Endodermal cell (in vitro differentiated cells): ENCODE data around the gene LRPAP1. TPM values are rescaled to one million over a fixed set of nuclear protein-coding genes. Genes with fewer than 3 reads are reported as not detected.

Experiments used
- DNase-seq: peaks from one replicate; pipeline ENCODE4 v3.0.0-alpha.2; 2017
- H3K27ac ChIP-seq: 2 replicates; pipeline ENCODE4 v1.5.1; 2013; ENCODE audit warnings: mild to moderate bottlenecking, low read depth, low read length, moderate library complexity
- H3K27me3 ChIP-seq: 2 replicates; pipeline ENCODE4 v1.6.1; 2013; ENCODE audit warnings: mild to moderate bottlenecking, low read length, moderate library complexity; ENCODE audit not compliant: insufficient read depth, control insufficient read depth, poor library complexity, severe bottlenecking
- H3K36me3 ChIP-seq: 2 replicates; pipeline ENCODE4 v1.7.0; 2013; ENCODE audit warnings: mild to moderate bottlenecking, low read length, moderate library complexity; ENCODE audit not compliant: control insufficient read depth, insufficient read depth
- H3K4me1 ChIP-seq: one replicate; pipeline ENCODE4 v1.7.0; 2013; ENCODE audit warnings: low read length; ENCODE audit not compliant: control insufficient read depth, insufficient read depth
- H3K4me3 ChIP-seq: 2 replicates; pipeline ENCODE4 v1.5.1; 2013; ENCODE audit warnings: mild to moderate bottlenecking, low read length, moderate library complexity
- H3K9ac ChIP-seq: 2 replicates; pipeline ENCODE4 v1.6.1; 2013; ENCODE audit warnings: mild to moderate bottlenecking, low read length, moderate library complexity; ENCODE audit not compliant: poor library complexity, severe bottlenecking; ENCODE audit errors: extremely low read depth
- H3K9me3 ChIP-seq: 2 replicates; pipeline ENCODE4 v1.6.1; 2013; ENCODE audit warnings: mild to moderate bottlenecking, low read length, moderate library complexity; ENCODE audit not compliant: control insufficient read depth
- H3K27ac Mint-ChIP-seq: 2 replicates; pipeline ENCODE4 v1.8.0; 2020; ENCODE audit warnings: mixed read lengths
- H3K27me3 Mint-ChIP-seq: 2 replicates; pipeline ENCODE4 v1.8.0; 2021; ENCODE audit warnings: mild to moderate bottlenecking, mixed read lengths; ENCODE audit not compliant: insufficient read depth
- H3K36me3 Mint-ChIP-seq: 2 replicates; pipeline ENCODE4 v1.8.0; 2020; ENCODE audit warnings: low read depth, mixed read lengths
- H3K4me1 Mint-ChIP-seq: 2 replicates; pipeline ENCODE4 v1.8.0; 2020; ENCODE audit warnings: mixed read lengths
- H3K4me3 Mint-ChIP-seq: 2 replicates; pipeline ENCODE4 v1.8.0; 2020; ENCODE audit warnings: mild to moderate bottlenecking, moderate library complexity, mixed read lengths
- H3K9me3 Mint-ChIP-seq: 2 replicates; pipeline ENCODE4 v1.8.0; 2020; ENCODE audit warnings: mild to moderate bottlenecking, mixed read lengths
- CTCF ChIP-seq: fragments of 200-600 bp; sonication (generic); conservative IDR thresholded peaks from 2 replicates; pipeline ENCODE4 v1.5.0; 2021; ENCODE audit warnings: antibody characterized with exemption, mild to moderate bottlenecking
- WGBS, 2 experiments: methylation state at CpG; one replicate each; pipeline versions ENCODE4 v1.1.5 to v1.1.7; 2013; ENCODE audit warnings: missing lambda C conversion rate in 2 of 2, mixed read lengths in 1 of 2; ENCODE audit not compliant: insufficient coverage in 1 of 2, insufficient read length in 1 of 2; 5-methylcytosine and 5-hydroxymethylcytosine counted together
- total RNA-seq, 2 donors: library from RNA; stranded (reverse); fragmentation: NEBNext Ultra II Directional in 1 of 2; extraction: Animal tissue kit (Norgen Biotek cat#: 25700) in 1 of 2; gene quantifications; 2 replicates in 1 of 2; 3 replicates in 1 of 2; pipeline ENCODE4 v1.2.1, GENCODE V29; 2021

LRPAP1 gene
- total RNA-seq, 2 donors from 2014 or later: 111 to 129 TPM

- Histone ChIP-seq H3K36me3 (peaks cover 72% of the 10 kb centered on the region), H3K9ac (no peak overlapping the region), H3K9me3 (no peaks in the 10 kb centered on the region), H3K27me3 (no peaks in the 10 kb centered on the region), H3K4me1 (no peaks in the 10 kb centered on the region), H3K4me3 (no peak overlapping the region), H3K27ac (no peak overlapping the region)
- Mint-ChIP-seq H3K36me3 (peaks cover 76% of the 10 kb centered on the region), H3K27ac (no peak overlapping the region), H3K4me3 (no peak overlapping the region), H3K9me3 (no peaks in the 10 kb centered on the region), H3K27me3 (no peaks in the 10 kb centered on the region), H3K4me1 (no peaks in the 10 kb centered on the region)
- WGBS, 2 experiments: 96 to 98% methylated on average over 3 to 6 of the region's 6 CpGs
- no peak for DNase-seq
- TF ChIP-seq CTCF: no peak
These were observed 21.0 kb downstream of the LRPAP1 start for GRCh38 chr4:3511187-3511586.

DNA sequence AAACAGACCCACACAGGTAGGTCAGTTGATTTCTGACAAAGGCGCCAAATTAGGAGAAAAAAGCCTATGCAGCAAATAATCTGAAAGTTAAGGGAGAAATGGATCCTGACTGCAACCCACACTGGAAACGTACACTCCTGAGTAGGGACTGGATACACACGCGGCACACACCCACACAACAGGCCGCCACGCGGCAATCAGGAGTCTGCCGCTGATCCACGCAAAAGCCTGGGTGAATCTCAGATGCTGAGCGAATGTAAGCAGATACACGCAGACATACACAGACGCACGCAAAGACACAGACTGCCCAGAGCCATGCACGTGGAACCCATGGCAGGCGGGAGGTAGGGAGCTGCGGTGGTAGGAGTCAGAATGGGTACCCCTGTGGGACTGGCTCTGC, 21.7 kb downstream of the LRPAP1 start:
- Histone ChIP-seq H3K4me1 (no peaks in the 10 kb centered on the region), H3K9ac (no peak overlapping the region), H3K4me3 (no peak overlapping the region), H3K36me3 (peaks cover 75% of the 10 kb centered on the region), H3K9me3 (no peaks in the 10 kb centered on the region), H3K27ac (no peak overlapping the region), H3K27me3 (no peaks in the 10 kb centered on the region)
- Mint-ChIP-seq H3K9me3 (no peaks in the 10 kb centered on the region), H3K27ac (no peak overlapping the region), H3K36me3 (peaks cover 73% of the 10 kb centered on the region), H3K27me3 (no peaks in the 10 kb centered on the region), H3K4me3 (no peak overlapping the region), H3K4me1 (no peaks in the 10 kb centered on the region)
- no peak for TF ChIP-seq CTCF
- WGBS, 2 experiments: 92 to 95% methylated on average over 15 to 16 of the region's 16 CpGs
- no peak for DNase-seq

DNA sequence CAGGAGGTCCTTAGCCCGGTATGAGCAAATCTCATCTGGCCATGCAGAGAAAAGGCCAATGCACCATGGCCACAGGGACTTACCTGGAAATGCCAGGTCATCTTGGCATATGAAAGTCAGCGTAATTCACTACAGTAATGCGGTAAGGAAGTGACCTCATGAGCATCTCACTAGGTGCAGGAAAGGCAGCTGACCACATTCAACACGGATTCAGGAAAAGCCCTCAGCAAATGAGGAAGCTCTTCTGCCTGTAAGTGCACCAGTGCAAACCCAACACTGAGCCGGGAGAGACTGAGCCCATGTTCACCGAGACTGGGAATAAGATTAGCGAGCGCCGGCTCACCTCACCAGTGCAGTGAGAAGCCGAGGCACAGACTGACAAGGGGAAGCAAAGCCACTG, 23.7 kb downstream of the LRPAP1 start:
- no peak for DNase-seq
- 88 to 91% methylated on average over 10 of the region's 10 CpGs for WGBS, 2 experiments
- H3K27ac ChIP-seq: no peak overlapping the region
- H3K9ac ChIP-seq: no peak overlapping the region
- no peaks in the 10 kb centered on the region for H3K27me3 ChIP-seq
- TF ChIP-seq CTCF: no peak
- Mint-ChIP-seq H3K27me3 (no peaks in the 10 kb centered on the region), H3K4me1 (no peaks in the 10 kb centered on the region), H3K9me3 (no peaks in the 10 kb centered on the region), H3K4me3 (no peak overlapping the region), H3K27ac (no peak overlapping the region), H3K36me3 (peaks cover 67% of the 10 kb centered on the region)
- peaks cover 67% of the 10 kb centered on the region for H3K36me3 ChIP-seq
- no peaks in the 10 kb centered on the region for H3K9me3 ChIP-seq
- no peak overlapping the region for H3K4me3 ChIP-seq
- no peaks in the 10 kb centered on the region for H3K4me1 ChIP-seq
